H54 (cell line): Measurements from ENCODE around the gene SPATA20.

Experiments
- DNase-seq: peaks from one replicate; pipeline ENCODE4 v3.0.0; 2011; ENCODE audit warnings: low spot score, mixed read lengths; ENCODE audit not compliant: insufficient read length
- FAIRE-seq: peaks from 3 replicates; lab custom pipeline; 2011; peaks lifted over from hg19 to GRCh38; lab: Jason Lieb, UNC
- POLR2A ChIP-seq: IDR thresholded peaks from 2 replicates; pipeline ENCODE4 v1.6.1; 2011; ENCODE audit warnings: low read depth, mild to moderate bottlenecking, low read length

Gene SPATA20

DNA sequence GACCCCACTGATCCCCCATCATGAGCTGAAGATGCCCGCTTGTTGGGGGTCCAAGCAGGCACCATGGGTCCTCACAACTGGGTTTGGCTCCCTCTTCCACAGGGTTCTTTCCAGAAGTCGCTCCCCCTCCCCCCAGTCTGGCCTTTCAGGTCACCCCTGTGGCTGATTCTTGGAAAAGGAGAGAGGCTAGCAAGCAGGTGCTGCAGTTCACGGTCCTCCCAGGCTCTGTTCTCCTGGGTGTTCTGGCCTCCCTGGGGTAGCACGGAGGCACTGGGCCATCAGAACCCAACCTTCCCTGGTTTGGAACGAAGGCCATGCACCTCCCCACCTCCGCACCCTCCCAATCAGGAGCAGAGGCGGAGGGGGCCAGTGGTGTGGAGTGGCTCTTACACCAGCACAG is 32.4 kb downstream of the SPATA20 start:
- DNase-seq (no peak), FAIRE-seq (no peak)
- TF ChIP-seq POLR2A: no peak

DNA sequence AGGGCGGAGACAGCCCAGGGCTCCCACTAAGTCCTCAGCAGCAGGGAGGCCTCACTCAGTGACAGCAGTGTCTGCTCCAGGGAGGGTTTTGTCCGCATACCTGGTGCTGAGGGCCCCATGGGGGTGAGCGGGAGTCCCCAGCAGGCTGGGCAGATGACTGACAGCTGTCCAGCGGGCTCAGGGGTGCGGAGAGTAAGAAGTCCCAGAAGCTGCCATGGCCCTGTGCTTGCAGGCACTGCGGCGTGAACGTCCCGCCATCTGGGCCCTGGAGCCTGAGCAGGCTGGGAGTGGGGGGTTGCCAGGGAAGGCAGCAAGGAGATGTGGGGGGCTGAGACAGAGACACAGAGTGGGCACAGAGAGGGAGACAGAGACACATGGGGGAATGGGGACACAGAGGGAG is 33.7 kb downstream of the SPATA20 start:
- no peak for TF ChIP-seq POLR2A
- no peak for DNase-seq
- FAIRE-seq: no peak

DNA sequence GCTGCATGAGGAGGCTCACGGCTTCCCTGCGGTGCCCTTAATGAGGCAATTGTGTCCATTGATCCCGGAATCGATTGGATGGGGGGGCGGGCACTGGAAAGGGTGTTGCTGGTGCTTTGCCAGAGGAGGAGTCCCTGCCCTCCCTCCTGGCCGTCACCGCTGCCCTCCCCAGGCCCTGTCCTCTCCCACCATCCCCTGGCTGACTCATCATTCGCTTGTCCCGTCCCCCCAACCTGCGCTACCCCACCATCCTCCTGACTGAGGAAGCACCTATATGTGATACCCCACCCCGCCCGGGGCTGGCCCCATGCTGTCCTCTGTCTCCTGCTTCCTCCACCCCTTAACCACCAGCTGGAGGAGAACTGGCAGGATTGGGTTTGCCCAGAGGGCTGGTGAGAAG is 34.3 kb downstream of the SPATA20 start:
- no peak for TF ChIP-seq POLR2A
- FAIRE-seq (no peak), DNase-seq (no peak)

DNA sequence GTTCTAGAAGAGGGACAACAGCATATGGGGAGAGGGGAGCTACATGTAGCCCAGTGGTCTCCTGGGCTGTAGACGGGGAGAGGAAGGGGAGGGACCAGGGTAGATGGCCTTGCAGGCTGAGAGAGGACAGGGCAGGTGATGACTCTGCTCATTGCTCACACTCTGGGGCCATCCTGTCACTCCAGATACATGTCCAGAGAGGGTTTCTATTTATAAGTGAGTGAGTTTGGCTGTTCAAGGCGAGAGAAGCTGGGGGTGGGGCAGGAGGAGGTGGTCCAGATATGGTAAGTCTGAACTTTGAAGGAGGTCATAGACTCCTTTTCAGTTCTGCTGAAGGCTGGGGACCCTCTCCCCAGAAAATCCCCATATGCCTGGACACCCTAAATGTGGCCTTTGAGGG is 35.8 kb downstream of the SPATA20 start:
- no peak for FAIRE-seq
- no peak for TF ChIP-seq POLR2A
- DNase-seq: no peak

DNA sequence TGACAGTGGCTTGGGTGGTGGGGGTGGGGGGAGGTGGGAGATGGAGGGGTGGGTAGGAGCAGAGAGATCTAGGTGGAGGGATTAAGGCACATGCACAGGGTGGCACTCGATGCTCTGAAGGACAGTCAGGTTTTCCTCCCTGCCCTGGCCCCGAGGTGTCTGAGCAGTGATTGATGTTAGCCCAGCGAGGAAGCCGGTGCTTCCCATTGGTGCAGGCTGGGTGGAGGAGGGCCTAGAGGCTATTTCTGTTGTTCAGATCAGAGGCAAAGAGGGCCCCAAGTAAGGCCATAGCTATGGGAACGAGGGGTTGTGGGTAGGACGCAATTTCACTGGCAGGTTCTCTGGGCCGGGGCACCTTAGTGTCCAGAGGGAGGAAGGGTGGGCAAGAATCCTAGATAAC is 36.7 kb downstream of the SPATA20 start:
- DNase-seq: no peak
- no peak for FAIRE-seq
- no peak for TF ChIP-seq POLR2A

DNA sequence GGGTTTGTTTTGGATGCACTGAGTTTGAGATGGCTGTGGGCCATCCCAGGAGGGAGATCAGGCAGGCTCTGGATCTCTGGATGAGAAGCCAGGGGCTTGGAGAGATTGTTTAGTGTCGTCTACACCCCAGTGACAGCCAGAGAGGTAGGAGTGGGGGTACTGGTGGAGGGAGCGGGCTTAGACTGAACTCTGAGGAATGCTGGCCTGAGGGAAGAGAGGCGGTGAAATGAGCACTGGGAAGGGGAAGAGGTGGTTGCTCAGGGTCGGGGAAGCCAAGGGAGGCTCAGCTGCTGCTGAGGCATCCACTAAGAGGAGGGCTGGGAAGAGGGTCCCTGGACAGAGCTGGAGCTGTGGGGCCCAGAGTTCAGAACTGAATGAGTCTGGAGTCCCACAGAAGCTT is 37.1 kb downstream of the SPATA20 start:
- no peak for TF ChIP-seq POLR2A
- DNase-seq (no peak), FAIRE-seq (no peak)

DNA sequence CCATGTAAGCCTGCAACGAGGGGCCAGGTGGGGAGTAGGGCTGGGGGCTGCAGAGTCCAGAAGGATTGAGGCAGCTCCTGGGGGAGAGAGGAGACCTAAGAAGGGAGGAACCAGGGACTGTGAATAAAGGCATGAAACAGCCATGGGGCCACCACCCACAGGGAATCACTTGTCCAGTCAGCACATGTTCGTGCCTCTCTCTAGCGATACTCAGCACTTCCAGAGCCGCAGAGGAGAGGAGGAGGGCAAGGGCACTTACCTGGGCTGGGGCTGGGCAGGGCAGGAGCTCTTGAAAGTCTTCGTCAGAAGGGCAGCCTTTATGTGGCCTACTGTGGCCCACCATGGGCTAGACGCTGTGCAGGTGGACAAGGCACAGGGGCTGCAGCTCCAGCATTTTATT is 37.8 kb downstream of the SPATA20 start:
- no peak for TF ChIP-seq POLR2A
- no peak for FAIRE-seq
- no peak for DNase-seq

DNA sequence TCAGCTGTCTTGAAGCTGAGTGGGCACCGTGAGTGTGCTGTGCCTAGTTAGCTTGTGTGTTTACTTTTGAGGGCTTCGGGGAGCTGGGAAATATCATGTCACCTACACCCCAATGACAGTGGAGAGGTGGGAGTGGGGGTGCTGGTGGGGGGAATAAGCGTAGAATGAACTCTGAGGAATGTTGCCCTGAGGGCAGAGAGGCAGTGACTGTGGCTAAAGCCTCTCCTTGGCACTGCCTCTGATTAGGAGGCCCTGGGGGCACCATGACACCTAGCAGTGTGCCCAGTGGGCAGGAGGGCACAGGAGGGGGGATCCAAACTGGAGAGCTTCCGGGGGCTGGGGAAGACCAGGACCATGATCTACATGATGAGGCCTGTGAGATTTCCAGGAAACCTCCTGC is 38.4 kb downstream of the SPATA20 start:
- DNase-seq (no peak), FAIRE-seq (no peak)
- no peak for TF ChIP-seq POLR2A

DNA sequence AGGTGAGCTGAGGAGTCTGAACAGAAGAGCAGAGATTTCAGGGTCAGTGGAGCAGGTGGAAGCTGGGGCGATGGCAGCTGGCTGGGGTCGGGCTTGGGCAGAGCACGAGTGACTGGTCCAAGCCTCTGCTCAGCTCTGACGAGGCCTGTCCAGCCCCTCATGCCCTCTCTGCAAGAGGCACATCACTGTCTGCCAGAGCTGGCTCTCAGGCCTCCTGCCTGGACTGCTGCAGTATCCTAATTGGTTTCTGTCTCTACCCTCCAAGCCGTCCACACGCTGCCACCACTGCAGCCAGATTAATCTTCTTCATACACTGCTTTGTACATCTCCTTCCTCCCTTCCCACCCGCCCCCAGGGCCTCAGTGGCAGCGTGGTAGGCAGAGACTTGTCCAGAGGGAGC is 38.9 kb downstream of the SPATA20 start:
- FAIRE-seq (no peak), DNase-seq (no peak)
- no peak for TF ChIP-seq POLR2A

DNA sequence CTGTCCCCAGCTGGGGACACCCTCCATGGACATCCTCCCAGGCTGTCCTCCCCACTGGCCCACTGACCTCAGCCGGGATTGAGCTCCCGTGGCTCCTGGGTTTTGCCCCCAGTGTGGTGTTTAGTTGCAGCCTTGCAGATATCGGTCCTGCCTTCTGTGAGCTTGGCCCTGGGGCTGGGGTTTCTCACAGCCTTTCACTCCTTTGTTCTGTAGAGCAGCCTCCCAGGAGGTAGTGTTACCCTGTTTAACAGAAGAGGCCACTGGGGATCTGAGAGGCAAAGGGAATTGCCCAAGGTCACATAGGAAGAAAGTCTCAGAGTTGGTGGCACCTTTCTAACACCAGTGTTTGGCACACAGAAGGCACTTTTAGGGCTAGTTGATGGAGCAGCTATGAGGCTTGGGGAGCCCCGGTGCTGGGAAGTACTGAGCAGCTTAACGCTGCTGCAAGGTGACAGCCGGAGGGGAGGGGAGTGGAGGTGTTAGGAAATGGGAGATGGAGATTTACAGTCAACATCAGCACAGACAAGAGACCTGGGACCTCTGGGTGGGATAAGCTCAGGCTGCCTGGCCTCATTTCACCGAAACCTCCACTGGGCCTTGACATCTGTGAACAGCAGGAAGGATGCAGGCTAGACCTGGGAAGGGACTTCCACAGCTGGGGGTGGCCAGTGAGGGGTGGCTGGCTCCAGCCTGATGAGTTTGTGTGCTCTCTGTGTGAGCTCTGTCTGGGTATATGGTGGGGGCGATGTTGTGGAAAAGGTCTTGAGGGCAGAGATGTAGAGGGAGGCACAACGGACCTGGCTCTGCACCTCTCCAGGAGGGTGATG is 39.7 kb downstream of the SPATA20 start:
- FAIRE-seq: no peak
- DNase-seq: no peak
- TF ChIP-seq POLR2A: no peak

DNA sequence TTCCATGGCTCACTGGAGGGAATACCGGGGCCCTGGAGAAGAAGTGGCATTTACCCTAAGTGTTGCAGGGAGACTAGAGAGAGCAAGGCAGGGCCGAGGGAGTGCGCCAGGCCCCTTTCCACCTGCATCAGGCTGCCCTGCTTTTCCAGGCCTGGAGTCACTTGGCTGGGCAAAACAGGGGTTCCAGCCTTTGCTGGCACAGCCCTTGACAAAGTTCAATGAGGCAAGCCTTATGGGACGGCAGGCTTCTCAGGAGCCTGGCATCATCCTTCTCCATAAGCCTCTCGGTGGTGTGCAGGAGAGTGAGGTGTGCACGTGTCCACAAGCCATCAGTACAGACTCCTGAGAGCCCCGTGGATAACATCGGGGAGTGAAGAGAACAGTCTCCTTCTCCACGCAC is 40.6 kb downstream of the SPATA20 start:
- no peak for DNase-seq
- TF ChIP-seq POLR2A: no peak
- FAIRE-seq: no peak

DNA sequence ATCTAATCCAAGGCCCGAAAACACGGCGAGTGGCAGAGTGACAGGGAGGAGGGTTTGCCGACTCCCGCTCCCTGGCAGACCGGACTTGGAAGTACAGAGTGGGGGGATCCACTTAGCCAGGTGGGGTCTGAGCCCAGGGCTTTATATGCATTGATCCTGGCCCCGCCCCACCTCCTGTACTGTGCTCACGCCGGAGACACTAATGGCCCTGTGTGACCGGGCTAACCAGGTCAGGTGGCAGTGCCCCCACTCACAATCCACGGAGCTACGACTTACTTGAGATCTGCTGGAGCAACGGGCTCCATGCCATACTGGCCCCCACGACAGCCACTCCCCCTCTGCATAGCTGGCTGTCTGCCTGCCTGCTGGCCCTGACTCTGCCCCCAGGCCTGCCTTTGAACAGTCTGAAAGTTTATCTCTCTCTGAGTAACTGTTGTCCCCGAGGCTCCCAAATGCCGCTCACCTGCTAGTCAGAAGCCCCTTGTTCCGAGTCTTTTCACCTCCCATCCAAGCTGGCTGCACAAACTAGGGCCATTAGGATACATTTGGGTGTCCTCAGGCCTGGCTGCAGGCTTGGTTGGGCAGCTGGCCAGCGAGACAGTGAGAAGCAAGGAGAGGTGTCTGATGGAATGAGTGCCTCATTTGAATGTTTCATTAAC is 41.5 kb downstream of the SPATA20 start:
- TF ChIP-seq POLR2A: no peak
- FAIRE-seq (no peak), DNase-seq (no peak)

DNA sequence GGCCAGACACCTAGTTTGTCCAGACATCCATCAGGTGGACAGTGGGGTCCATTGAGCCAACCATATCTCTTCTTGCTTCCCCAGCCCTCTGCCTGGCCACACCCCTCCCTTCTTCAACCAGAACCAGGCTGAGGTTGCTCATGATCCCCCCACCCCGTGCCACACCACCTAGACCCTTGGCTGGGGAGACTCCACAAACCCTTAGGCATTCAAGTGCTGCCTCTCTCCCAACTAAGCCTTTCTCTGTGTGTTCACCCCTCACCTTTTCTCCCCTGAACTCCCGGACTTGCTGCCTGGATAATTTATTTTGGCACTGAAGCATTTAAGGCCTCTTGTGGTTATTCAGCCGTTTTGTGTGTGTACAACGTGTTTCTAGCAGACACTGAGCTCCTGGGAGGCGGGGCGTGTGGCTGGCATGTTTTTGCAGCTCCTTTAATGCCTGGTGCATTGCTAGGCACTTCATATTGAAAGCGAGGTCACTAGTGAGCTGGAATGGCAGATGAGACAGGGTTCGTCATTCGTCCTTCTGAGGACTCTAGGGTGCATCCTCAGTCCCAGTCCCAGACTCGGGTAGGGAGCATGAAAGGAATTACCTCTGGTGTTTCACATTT is 42.2 kb downstream of the SPATA20 start:
- DNase-seq (no peak), FAIRE-seq (no peak)
- TF ChIP-seq POLR2A: no peak

DNA sequence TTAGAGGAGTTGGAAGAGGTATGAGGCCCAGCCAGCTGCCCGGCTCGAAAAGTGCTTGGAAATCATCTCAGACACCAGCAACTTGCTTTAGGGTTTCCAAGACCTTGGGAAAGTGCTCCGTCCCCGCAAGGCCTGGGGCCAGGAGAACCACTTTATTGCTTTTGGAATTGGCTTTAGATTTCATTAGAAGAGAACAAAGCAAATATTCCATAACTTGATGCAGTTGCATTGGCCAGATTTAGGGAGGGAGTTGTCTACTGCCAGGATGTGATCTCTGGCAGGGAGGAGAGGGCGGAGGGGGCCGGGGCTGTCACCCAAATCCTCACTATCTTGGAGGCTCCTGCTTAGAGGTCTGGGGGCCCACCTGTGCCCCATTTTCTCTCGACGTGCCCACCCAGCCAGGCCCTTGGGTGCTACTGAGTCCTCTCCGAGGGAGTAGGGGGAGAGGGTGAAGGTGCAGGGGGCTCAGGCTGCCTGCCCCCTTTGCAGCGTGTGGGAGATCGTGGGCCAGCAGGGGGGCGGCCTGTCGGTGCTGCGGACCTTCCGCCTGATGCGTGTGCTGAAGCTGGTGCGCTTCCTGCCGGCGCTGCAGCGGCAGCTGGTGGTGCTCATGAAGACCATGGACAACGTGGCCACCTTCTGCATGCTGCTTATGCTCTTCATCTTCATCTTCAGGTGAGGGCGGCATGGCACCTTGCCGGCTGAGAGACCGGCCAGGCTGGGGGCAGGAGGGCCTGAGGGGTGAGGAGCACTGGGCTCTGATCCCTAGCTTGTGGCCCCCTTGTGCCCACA is 44.2 kb downstream of the SPATA20 start:
- TF ChIP-seq POLR2A: no peak
- DNase-seq (no peak), FAIRE-seq (no peak)
